Activated T-cell treated with anti-CD3 and anti-CD28 coated beads, Interleukin-2, amount 50 U/mL, for 72 hours (primary cell): Measurements from ENCODE around the gene KIF4A. TPM values are rescaled to one million over a fixed set of nuclear protein-coding genes. Genes with fewer than 3 reads are reported as not detected.
"Not testable (repeated sequence)": the region's sequence is repeated elsewhere in the genome, so short reads cannot be mapped to it uniquely, and the experiment has no call there.

Source experiments
- ATAC-seq, 2 donors: fragments of 150-1000 bp; cut with Tn5 transposase; replicated peaks in 1 of 2; 2 replicates each; pipeline ENCODE4 v1.10.0; 2021; ENCODE audit warnings: moderate library complexity in 2 of 2, mild to moderate bottlenecking in 1 of 2
- DNase-seq, 2 donors: peaks; one replicate each; pipeline ENCODE4 v3.0.0; 2021 to 2022; ENCODE audit warnings: mixed read lengths in 1 of 2
- H3K27ac Mint-ChIP-seq: one replicate; pipeline ENCODE4 v1.8.0; 2022; ENCODE audit warnings: mild to moderate bottlenecking, moderate library complexity, mixed read lengths
- H3K27me3 Mint-ChIP-seq: one replicate; pipeline ENCODE4 v1.8.0; 2022; ENCODE audit warnings: low read depth, mixed read lengths
- H3K36me3 Mint-ChIP-seq, 2 donors: one replicate each; pipeline ENCODE4 v1.8.0; 2022; ENCODE audit warnings: mixed read lengths in 2 of 2, mild to moderate bottlenecking in 1 of 2; ENCODE audit not compliant: insufficient read depth in 2 of 2
- H3K4me1 Mint-ChIP-seq: one replicate; pipeline ENCODE4 v1.8.0; 2022; ENCODE audit warnings: low read depth, mixed read lengths
- H3K4me3 Mint-ChIP-seq, 2 donors: one replicate each; pipeline ENCODE4 v1.8.0; 2022; ENCODE audit warnings: mild to moderate bottlenecking in 2 of 2, mixed read lengths in 2 of 2, moderate library complexity in 2 of 2
- H3K9me3 Mint-ChIP-seq, 2 donors: one replicate each; pipeline ENCODE4 v1.8.0; 2022; ENCODE audit warnings: mixed read lengths in 2 of 2
- total RNA-seq, 2 donors: library from RNA; stranded (reverse); gene quantifications; one replicate each; pipeline ENCODE4 v1.2.3, GENCODE V29; 2022

The KIF4A gene
- total RNA-seq, 2 donors from 2014 or later, result 26.4 to 28.7 TPM

DNA sequence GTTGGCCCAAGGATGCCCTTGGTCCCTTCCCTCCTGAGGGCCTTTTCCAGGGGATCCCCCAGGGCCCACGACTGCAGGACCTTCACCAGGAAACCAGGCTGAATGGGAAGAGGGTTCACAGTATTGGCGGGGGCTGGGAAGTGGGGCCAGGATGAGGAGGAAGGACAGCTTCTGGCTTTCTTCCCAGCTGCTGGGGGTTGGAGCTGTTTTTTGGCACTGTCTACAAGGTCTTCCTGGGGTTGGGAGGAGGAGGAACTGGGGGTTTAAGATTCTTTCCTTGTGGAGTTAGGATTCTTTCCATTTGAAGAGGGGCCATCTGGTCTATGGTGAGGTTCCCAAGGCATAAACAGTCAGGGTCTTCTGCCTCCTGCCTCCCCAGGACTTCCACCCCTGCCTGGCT lies 64.8 kb downstream of the KIF4A start:
- H3K9me3 Mint-ChIP-seq, result peaks cover 0 to 4% of the 10 kb centered on the region in 2 donors
- no peak overlapping the region for H3K4me3 Mint-ChIP-seq
- ATAC-seq, result no peak
- peaks cover 3 to 18% of the 10 kb centered on the region in 2 donors for H3K36me3 Mint-ChIP-seq
- DNase-seq, result no peak
- H3K27me3 Mint-ChIP-seq, result no peaks in the 10 kb centered on the region
- H3K4me1 Mint-ChIP-seq, result no peaks in the 10 kb centered on the region
- no peak overlapping the region for H3K27ac Mint-ChIP-seq

DNA sequence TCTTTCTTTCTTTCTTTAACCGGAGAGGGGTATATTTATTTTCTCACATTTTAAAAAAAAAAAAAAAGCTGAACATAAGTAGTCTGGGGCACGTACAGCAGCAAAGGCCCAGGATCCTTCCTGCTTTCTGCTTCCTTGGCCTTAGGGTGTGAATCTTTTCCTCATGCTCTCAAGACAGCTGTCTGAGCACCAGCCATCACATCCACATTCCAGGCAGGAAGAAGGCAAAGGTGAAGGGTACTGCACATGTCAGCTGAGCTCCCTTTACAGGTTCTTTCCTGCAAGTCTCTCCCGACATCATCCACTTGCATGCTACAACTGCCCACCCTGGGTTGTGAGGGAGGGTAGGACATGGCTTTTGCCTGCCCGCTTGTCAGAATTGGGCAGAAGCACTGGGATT lies 69.6 kb downstream of the KIF4A start:
- no peak overlapping the region for H3K4me3 Mint-ChIP-seq
- H3K27me3 Mint-ChIP-seq, result no peaks in the 10 kb centered on the region
- H3K36me3 Mint-ChIP-seq, result peaks cover 0 to 4% of the 10 kb centered on the region in 2 donors
- H3K27ac Mint-ChIP-seq, result no peak overlapping the region
- H3K4me1 Mint-ChIP-seq, result no peaks in the 10 kb centered on the region
- H3K9me3 Mint-ChIP-seq, result peaks cover 0 to 2% of the 10 kb centered on the region in 2 donors
- ATAC-seq, result no peak
- no peak for DNase-seq

- no peaks in the 10 kb centered on the region for H3K4me1 Mint-ChIP-seq
- H3K27ac Mint-ChIP-seq, result no peak overlapping the region
- no peak for ATAC-seq
- no peak for DNase-seq
- H3K36me3 Mint-ChIP-seq, result peaks cover 0 to 4% of the 10 kb centered on the region in 2 donors
- no peaks in the 10 kb centered on the region for H3K27me3 Mint-ChIP-seq
- H3K9me3 Mint-ChIP-seq, result peaks cover 0 to 2% of the 10 kb centered on the region in 2 donors
- H3K4me3 Mint-ChIP-seq, result no peak overlapping the region
Observed at GRCh38 chrX:70360366-70360765, 70.5 kb downstream of the KIF4A start.

DNA sequence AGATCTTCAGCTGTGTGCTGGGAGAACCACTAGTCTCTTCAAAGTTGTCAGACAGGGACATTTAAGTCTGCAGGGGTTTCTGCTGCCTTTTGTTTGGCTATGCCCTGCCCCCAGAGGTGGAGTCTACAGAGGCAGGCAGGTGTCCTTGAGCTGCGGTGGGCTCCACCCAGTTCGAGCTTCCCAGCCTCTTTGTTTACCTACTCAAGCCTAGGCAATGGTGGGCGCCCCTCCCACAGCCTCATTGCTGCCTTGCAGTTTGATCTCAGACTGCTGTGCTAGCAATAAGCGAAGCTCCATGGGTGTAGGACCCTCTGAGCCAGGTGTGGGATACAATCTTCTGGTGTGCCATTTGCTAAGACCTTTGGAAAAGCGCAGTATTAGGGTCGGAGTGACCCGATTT lies 78.8 kb downstream of the KIF4A start:
- H3K36me3 Mint-ChIP-seq, H3K9me3 Mint-ChIP-seq, DNase-seq, ATAC-seq, H3K4me1 Mint-ChIP-seq, H3K27ac Mint-ChIP-seq, H3K27me3 Mint-ChIP-seq, H3K4me3 Mint-ChIP-seq: not testable (repeated sequence)

GRCh38 chrX:70386235-70386634 lies 96.3 kb downstream of the KIF4A start:
- DNase-seq, result no peak
- Mint-ChIP-seq H3K4me3 (no peak overlapping the region), H3K9me3 (no peaks in the 10 kb centered on the region), H3K27me3 (peaks cover 12% of the 10 kb centered on the region), H3K4me1 (no peaks in the 10 kb centered on the region), H3K36me3 (peaks cover 0 to 10% of the 10 kb centered on the region in 2 donors), H3K27ac (no peak overlapping the region)
- ATAC-seq, result no peak

DNA sequence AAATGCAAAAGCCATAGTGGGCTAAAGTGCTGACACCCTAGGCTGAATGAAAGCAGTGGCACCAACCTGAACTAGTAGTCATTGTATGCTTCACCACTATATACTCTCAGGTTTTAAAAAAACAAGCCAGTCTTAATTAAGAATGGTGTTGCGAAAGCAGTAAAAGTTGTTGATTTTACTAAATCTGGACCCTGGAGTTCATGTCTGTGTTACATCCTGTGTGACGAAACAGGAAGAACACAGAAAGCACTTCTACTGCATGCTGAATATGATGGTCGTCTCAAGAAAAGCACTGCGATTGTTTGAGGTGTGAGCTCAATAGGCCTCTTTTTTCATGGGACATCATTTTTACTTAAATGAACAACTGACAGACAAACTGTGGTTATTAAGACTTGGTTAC lies 109.0 kb downstream of the KIF4A start:
- peaks cover 5% of the 10 kb centered on the region for H3K27me3 Mint-ChIP-seq
- H3K27ac Mint-ChIP-seq, result peak overlapping the region; percentile 24
- no peaks in the 10 kb centered on the region for H3K9me3 Mint-ChIP-seq
- no peak for DNase-seq
- peak in 1 of 2 donors; percentile 56 for ATAC-seq
- peaks cover 6 to 15% of the 10 kb centered on the region in 2 donors for H3K36me3 Mint-ChIP-seq
- no peaks in the 10 kb centered on the region for H3K4me1 Mint-ChIP-seq
- H3K4me3 Mint-ChIP-seq, result no peak overlapping the region

GRCh38 chrX:70400181-70400580 lies 110.3 kb downstream of the KIF4A start:
- ATAC-seq, H3K27ac Mint-ChIP-seq, DNase-seq, H3K4me3 Mint-ChIP-seq, H3K27me3 Mint-ChIP-seq, H3K4me1 Mint-ChIP-seq, H3K9me3 Mint-ChIP-seq: not testable (repeated sequence)
- peaks cover 6 to 16% of the 10 kb centered on the region in 2 donors for H3K36me3 Mint-ChIP-seq

DNA sequence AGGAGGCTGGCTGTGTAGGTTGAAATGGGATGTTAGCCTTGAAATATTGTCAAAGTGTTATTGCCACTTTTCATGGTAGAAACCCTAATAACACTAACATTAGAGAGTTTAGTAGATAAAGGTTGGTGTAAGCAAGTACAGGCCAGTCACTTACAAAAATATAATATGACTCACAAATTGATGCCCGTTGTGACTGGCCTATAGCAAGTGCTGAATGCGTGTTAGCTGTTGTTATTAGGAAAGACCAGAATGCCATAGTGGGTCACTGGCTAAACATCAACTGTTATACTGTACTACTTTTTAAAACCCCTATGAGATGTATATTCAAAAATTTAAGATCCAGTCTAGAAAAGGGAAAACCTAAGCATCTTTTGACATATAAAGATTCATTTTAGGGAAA lies 112.8 kb downstream of the KIF4A start:
- Mint-ChIP-seq H3K9me3 (no peaks in the 10 kb centered on the region), H3K4me1 (no peaks in the 10 kb centered on the region), H3K4me3 (no peak overlapping the region)

GRCh38 chrX:70405003-70405402 lies 115.1 kb downstream of the KIF4A start:
- DNase-seq (no peak), ATAC-seq (no peak)
- Mint-ChIP-seq H3K9me3 (no peaks in the 10 kb centered on the region), H3K36me3 (peaks cover 4 to 7% of the 10 kb centered on the region in 2 donors), H3K27ac (no peak overlapping the region), H3K4me1 (no peaks in the 10 kb centered on the region), H3K27me3 (no peaks in the 10 kb centered on the region), H3K4me3 (no peak overlapping the region)

More for the DNA sequence above, 112.8 kb downstream of the KIF4A start:
- Mint-ChIP-seq H3K27ac (no peak overlapping the region), H3K27me3 (no peaks in the 10 kb centered on the region), H3K36me3 (peaks cover 2 to 9% of the 10 kb centered on the region in 2 donors)
- DNase-seq, result no peak
- no peak for ATAC-seq

- Mint-ChIP-seq H3K27ac (no peak overlapping the region), H3K27me3 (no peaks in the 10 kb centered on the region), H3K9me3 (no peaks in the 10 kb centered on the region), H3K4me3 (no peak overlapping the region), H3K4me1 (no peaks in the 10 kb centered on the region), H3K36me3 (peaks cover 2 to 3% of the 10 kb centered on the region in 2 donors)
- DNase-seq (no peak), ATAC-seq (no peak)
Observed at GRCh38 chrX:70410921-70411320, 121.0 kb downstream of the KIF4A start.

GRCh38 chrX:70411475-70411874 lies 121.6 kb downstream of the KIF4A start:
- H3K36me3 Mint-ChIP-seq, result peaks cover 0 to 3% of the 10 kb centered on the region in 2 donors
- H3K27ac Mint-ChIP-seq, result no peak overlapping the region
- H3K9me3 Mint-ChIP-seq, result no peaks in the 10 kb centered on the region
- ATAC-seq (no peak), DNase-seq (no peak)
- no peaks in the 10 kb centered on the region for H3K4me1 Mint-ChIP-seq
- H3K27me3 Mint-ChIP-seq, result no peaks in the 10 kb centered on the region
- H3K4me3 Mint-ChIP-seq, result no peak overlapping the region

GRCh38 chrX:70421618-70422017 lies 131.7 kb downstream of the KIF4A start:
- Mint-ChIP-seq H3K27ac (no peak overlapping the region), H3K4me1 (no peaks in the 10 kb centered on the region), H3K27me3 (no peaks in the 10 kb centered on the region), H3K36me3 (no peaks in the 10 kb centered on the region), H3K4me3 (no peak overlapping the region), H3K9me3 (no peaks in the 10 kb centered on the region)
- ATAC-seq, result no peak
- DNase-seq, result no peak

- Mint-ChIP-seq H3K27me3 (peaks cover under 1% of the 10 kb centered on the region), H3K36me3 (no peaks in the 10 kb centered on the region), H3K4me3 (no peak within 1 kb of the TSS), H3K9me3 (no peaks in the 10 kb centered on the region), H3K27ac (no peak within 1 kb of the TSS), H3K4me1 (no peaks in the 10 kb centered on the region)
- ATAC-seq (peak in 1 of 2 donors; percentile 35), DNase-seq (no peak)
Observed at GRCh38 chrX:70422851-70423341, 133.0 kb downstream of the KIF4A start, which contains the start of gene GDPD2. TSS of gene GDPD2 (plus strand) at chrX:70423314. CDS start at chrX:70424985, 1,671 bp downstream.

DNA sequence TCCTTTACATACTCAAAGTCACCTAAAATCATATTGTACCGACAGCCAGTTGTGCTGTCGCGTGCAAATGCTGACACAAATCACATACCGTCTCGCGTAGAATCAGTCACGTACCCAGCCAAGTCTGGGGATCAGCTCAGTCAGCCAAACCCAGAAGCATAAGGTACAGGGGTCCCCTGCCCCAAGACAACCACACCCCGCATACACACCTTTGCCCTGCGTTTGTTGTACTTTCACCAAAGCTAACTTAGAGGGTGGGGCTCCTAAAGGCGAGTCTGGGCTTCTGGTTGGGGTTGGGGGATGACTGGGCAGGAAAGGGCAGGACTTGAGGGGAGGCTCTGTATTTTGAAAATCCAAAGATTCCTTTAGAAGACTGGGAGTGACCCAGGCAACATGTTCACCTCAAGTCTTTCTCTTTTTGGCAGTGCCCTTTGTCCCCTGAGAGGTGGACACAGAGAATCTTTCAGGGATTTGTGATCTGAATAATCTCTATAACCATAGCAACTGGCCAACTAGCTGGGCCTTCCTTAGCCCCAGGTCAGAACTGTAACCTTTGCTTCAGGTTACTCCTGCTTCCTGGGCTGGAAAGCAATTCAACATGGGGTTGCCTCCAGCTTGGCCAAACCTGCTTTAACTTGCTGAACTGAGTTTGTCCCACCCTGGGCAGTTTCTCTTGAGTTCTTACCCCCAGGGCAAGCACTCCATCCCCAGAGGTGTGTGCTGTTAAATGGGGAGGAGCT lies 134.2 kb downstream of the KIF4A start:
- no peak for ATAC-seq
- H3K4me3 Mint-ChIP-seq, result no peak overlapping the region

More for the DNA sequence above, 134.2 kb downstream of the KIF4A start:
- Mint-ChIP-seq H3K9me3 (no peaks in the 10 kb centered on the region), H3K36me3 (no peaks in the 10 kb centered on the region), H3K4me1 (no peaks in the 10 kb centered on the region), H3K27me3 (peaks cover 12% of the 10 kb centered on the region), H3K27ac (no peak overlapping the region)
- DNase-seq, result no peak
